Measurements from ENCODE around the gene MAPK8IP1. TPM values are rescaled to one million over a fixed set of nuclear protein-coding genes. Genes with fewer than 3 reads are reported as not detected.

The MAPK8IP1 gene
- polyA plus RNA-seq, 1 donor (not counting 4 experiments of a cell fraction or from before 2014, with no cell fraction given) = 0.51 TPM

GRCh38 chr11:45846174-45846675, 39.2 kb upstream of the MAPK8IP1 start:
- Histone ChIP-seq H3K27ac (ENCODE audit: control insufficient read depth, insufficient read depth, low read length) (no peak overlapping the region), H3K4me2 (ENCODE audit: control insufficient read depth, extremely low read depth, insufficient read depth, low read depth, low read length) (peak overlapping the region; percentile 88), H3K27me3 (ENCODE audit: control insufficient read depth, extremely low read depth, insufficient read depth, low read length) (peaks cover 4% of the 10 kb centered on the region), H3K4me1 (ENCODE audit: control insufficient read depth, extremely low read depth, insufficient read depth, low read length) (peaks cover 16% of the 10 kb centered on the region), H3K9me1 (ENCODE audit: control insufficient read depth, extremely low read depth, insufficient read depth, low read length) (no peaks in the 10 kb centered on the region), H3K4me3 (ENCODE audit: control insufficient read depth in 2 of 3, extremely low read depth in 1 of 3, insufficient read depth in 2 of 3, low read depth in 1 of 3, low read length in 3 of 3) (no peak overlapping the region), H3K36me3 (ENCODE audit: control insufficient read depth in 2 of 2, extremely low read depth in 1 of 2, insufficient read depth in 2 of 2, low read length in 2 of 2) (no peaks in the 10 kb centered on the region), H4K20me1 (ENCODE audit: control insufficient read depth, extremely low read depth, insufficient read depth, low read length) (no peaks in the 10 kb centered on the region), H2AFZ (ENCODE audit: control insufficient read depth, low read length) (no peak overlapping the region), H3K9me3 (ENCODE audit: control insufficient read depth, low read depth, low read length) (no peaks in the 10 kb centered on the region), H3K79me2 (ENCODE audit: control insufficient read depth, insufficient read depth, low read length) (peaks cover 21% of the 10 kb centered on the region), H3K9ac (ENCODE audit: control insufficient read depth, extremely low read depth, insufficient read depth, low read length) (no peak overlapping the region)
- DNase-seq (ENCODE audit: low read depth, low spot score) (no peak), FAIRE-seq (no peak)
- TF ChIP-seq CTCF (optimal IDR thresholded peaks at IDR 0.05 in 1 of 3, IDR thresholded peaks at IDR 0.05 in 1 of 3, conservative IDR thresholded peaks at IDR 0.05 in 1 of 3; ENCODE audit: extremely low read depth in 1 of 3, insufficient read depth in 2 of 3, low read length in 3 of 3) = no peak
- TF ChIP-seq EZH2 (IDR thresholded peaks at IDR 0.05; ENCODE audit: low read length) = no peak
- dilution Hi-C loops (cut with MboI; ENCODE audit: extremely low pct_ligation_motif_present, low sequenced_read_pairs) = no loop called here

GRCh38 chr11:45846974-45847910, 38.2 kb upstream of the MAPK8IP1 start, which contains the start of gene CRY2:
Gene CRY2, plus strand, starts transcription at chr11:45847475. Its CDS starts 16 bp downstream, at chr11:45847491.
- Histone ChIP-seq H3K79me2 (ENCODE audit: control insufficient read depth, insufficient read depth, low read length) (peaks cover 26% of the 10 kb centered on the region), H3K9ac (ENCODE audit: control insufficient read depth, extremely low read depth, insufficient read depth, low read length) (peak within 1 kb of the TSS; percentile 95), H3K4me3 (ENCODE audit: control insufficient read depth in 2 of 3, extremely low read depth in 1 of 3, insufficient read depth in 2 of 3, low read depth in 1 of 3, low read length in 3 of 3) (peak within 1 kb of the TSS; percentile 78 to 98 (median 85)), H3K27ac (ENCODE audit: control insufficient read depth, insufficient read depth, low read length) (peak within 1 kb of the TSS; percentile 91), H3K4me2 (ENCODE audit: control insufficient read depth, extremely low read depth, insufficient read depth, low read depth, low read length) (peak within 1 kb of the TSS; percentile 92), H2AFZ (ENCODE audit: control insufficient read depth, low read length) (peak within 1 kb of the TSS; percentile 91), H3K27me3 (ENCODE audit: control insufficient read depth, extremely low read depth, insufficient read depth, low read length) (no peaks in the 10 kb centered on the region), H4K20me1 (ENCODE audit: control insufficient read depth, extremely low read depth, insufficient read depth, low read length) (no peaks in the 10 kb centered on the region), H3K36me3 (ENCODE audit: control insufficient read depth in 2 of 2, extremely low read depth in 1 of 2, insufficient read depth in 2 of 2, low read length in 2 of 2) (no peaks in the 10 kb centered on the region), H3K9me3 (ENCODE audit: control insufficient read depth, low read depth, low read length) (no peaks in the 10 kb centered on the region), H3K4me1 (ENCODE audit: control insufficient read depth, extremely low read depth, insufficient read depth, low read length) (peaks cover 16% of the 10 kb centered on the region), H3K9me1 (ENCODE audit: control insufficient read depth, extremely low read depth, insufficient read depth, low read length) (no peaks in the 10 kb centered on the region)
- FAIRE-seq (peak; percentile 9), DNase-seq (ENCODE audit: low read depth, low spot score) (peak; percentile 91)
- TF ChIP-seq EZH2 (IDR thresholded peaks at IDR 0.05; ENCODE audit: low read length) (no peak), CTCF (optimal IDR thresholded peaks at IDR 0.05 in 1 of 3, IDR thresholded peaks at IDR 0.05 in 1 of 3, conservative IDR thresholded peaks at IDR 0.05 in 1 of 3; ENCODE audit: extremely low read depth in 1 of 3, insufficient read depth in 2 of 3, low read length in 3 of 3) (no peak)
- dilution Hi-C loops (cut with MboI; ENCODE audit: extremely low pct_ligation_motif_present, low sequenced_read_pairs) = no loop called here

Data from keratinocyte (primary cell).